ENCODE measurements around the gene CAPN14. TPM values are rescaled to one million over a fixed set of nuclear protein-coding genes. Genes with fewer than 3 reads are reported as not detected.

The CAPN14 gene, protein sequence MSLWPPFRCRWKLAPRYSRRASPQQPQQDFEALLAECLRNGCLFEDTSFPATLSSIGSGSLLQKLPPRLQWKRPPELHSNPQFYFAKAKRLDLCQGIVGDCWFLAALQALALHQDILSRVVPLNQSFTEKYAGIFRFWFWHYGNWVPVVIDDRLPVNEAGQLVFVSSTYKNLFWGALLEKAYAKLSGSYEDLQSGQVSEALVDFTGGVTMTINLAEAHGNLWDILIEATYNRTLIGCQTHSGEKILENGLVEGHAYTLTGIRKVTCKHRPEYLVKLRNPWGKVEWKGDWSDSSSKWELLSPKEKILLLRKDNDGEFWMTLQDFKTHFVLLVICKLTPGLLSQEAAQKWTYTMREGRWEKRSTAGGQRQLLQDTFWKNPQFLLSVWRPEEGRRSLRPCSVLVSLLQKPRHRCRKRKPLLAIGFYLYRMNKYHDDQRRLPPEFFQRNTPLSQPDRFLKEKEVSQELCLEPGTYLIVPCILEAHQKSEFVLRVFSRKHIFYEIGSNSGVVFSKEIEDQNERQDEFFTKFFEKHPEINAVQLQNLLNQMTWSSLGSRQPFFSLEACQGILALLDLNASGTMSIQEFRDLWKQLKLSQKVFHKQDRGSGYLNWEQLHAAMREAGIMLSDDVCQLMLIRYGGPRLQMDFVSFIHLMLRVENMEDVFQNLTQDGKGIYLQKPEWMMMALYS
- total RNA-seq (under 1 TPM in 5 of 9 donors, not detected in 4; 0.10 to 0.28 (median 0.11) TPM), polyA plus RNA-seq (under 1 TPM in 2 of 3 donors, not detected in 1; 0.10 to 0.16 TPM)
- long read RNA-seq, donor 1: 0 reads
- long read RNA-seq, donor 2: 0 reads
- long read RNA-seq, donor 3: 0 reads
- long read RNA-seq, donor 4: 0 reads
- long read RNA-seq, donor 5: 0 reads
- long read RNA-seq, donor 6: 0 reads
- long read RNA-seq, donor 7: 0 reads
- long read RNA-seq, donor 8: 0 reads
- long read RNA-seq, donor 9: 0 reads
- long read RNA-seq, donor 10: 0 reads

DNA sequence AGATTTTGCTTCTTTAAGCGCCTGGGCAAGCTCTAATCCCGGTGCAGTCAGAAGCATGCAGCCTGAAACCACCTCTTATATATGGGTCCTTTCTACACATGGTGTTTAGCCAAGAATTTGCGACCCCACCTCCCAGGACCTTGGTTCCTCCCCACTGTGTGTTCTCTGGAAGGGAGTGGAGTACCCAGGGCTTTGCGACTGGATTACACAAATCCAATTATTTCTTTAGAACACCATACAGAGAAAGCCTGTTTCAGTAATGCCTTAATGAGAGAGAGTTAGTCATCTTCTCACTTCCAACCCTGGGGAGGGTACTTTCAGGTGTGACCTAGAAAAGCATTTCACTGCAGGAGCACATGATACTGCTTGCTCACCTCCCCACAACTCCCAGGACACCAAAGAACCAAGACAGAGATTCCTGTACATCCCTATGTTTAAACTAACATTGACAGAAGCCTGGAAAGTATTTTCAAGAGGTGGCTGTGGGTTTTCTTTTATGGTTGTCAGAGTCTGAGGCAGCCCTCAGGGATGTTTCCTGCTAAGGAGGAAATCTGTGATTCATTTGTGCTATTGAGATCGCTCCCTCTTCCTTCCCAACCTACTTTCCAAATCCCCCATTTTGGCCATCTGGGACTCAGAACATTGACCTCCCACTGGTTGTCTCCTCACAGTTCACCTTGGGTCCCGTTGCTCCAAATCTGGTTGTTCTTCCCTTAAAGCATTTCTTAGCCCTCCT, at the start of gene CAPN14:
CAPN14 (minus strand) TSS at position 51 of the 736 bp plus-strand sequence. CDS start 12,068 bp downstream, outside the sequence.
- H3K4me1 ChIP-seq (replicated peaks in 1 of 2): no peaks in the 10 kb centered on the region
- no peak within 1 kb of the TSS for H3K4me3 ChIP-seq
- intact Hi-C loops (cut with DNase I): no loop called here
- no peak for TF ChIP-seq POLR2A (IDR thresholded peaks at IDR 0.05)
- TF ChIP-seq, protein P1, sequence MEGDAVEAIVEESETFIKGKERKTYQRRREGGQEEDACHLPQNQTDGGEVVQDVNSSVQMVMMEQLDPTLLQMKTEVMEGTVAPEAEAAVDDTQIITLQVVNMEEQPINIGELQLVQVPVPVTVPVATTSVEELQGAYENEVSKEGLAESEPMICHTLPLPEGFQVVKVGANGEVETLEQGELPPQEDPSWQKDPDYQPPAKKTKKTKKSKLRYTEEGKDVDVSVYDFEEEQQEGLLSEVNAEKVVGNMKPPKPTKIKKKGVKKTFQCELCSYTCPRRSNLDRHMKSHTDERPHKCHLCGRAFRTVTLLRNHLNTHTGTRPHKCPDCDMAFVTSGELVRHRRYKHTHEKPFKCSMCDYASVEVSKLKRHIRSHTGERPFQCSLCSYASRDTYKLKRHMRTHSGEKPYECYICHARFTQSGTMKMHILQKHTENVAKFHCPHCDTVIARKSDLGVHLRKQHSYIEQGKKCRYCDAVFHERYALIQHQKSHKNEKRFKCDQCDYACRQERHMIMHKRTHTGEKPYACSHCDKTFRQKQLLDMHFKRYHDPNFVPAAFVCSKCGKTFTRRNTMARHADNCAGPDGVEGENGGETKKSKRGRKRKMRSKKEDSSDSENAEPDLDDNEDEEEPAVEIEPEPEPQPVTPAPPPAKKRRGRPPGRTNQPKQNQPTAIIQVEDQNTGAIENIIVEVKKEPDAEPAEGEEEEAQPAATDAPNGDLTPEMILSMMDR (IDR thresholded peaks at IDR 0.05): no peak
- no peak for DNase-seq
- WGBS, 4 donors: 60 to 84% (median 74%) methylated on average over 6 of the region's 6 CpGs
- H3K27ac ChIP-seq: no peak within 1 kb of the TSS
- no peaks in the 10 kb centered on the region for H3K36me3 ChIP-seq (replicated peaks in 1 of 2)
- no peaks in the 10 kb centered on the region for H3K9me3 ChIP-seq (replicated peaks in 1 of 3)
- no peaks in the 10 kb centered on the region for H3K27me3 ChIP-seq

DNA sequence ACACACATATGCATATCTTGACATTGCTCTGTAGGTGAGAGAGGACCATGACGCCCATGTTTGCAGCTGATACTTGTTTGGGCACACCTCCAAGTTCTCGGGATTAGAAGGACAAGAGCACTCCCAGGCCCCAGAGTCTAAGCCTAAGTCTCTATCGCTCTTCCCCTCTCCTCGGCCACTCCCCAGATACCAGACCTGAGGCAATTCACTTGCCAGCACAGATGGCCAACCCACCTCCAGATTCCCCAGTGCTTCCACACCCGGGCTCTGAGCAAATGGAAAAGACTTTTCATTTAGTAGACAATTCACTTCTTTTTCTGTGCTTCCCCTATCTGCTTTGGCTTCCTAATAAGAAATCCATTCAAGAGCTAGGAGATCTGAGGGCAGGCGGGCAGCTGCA, 49.5 kb upstream of the CAPN14 start:
- no peaks in the 10 kb centered on the region for H3K9me3 ChIP-seq (replicated peaks in 1 of 3)
- DNase-seq: no peak
- H3K36me3 ChIP-seq (replicated peaks in 1 of 2): peaks cover 0 to 10% of the 10 kb centered on the region in 2 donors
- intact Hi-C loops (cut with DNase I): no loop called here
- H3K27me3 ChIP-seq: no peaks in the 10 kb centered on the region
- no peak overlapping the region for H3K27ac ChIP-seq
- H3K4me3 ChIP-seq: no peak overlapping the region
- H3K4me1 ChIP-seq (replicated peaks in 1 of 2): no peaks in the 10 kb centered on the region
- TF ChIP-seq, protein P1 (IDR thresholded peaks at IDR 0.05): no peak
- no peak for TF ChIP-seq POLR2A (IDR thresholded peaks at IDR 0.05)
- WGBS, 4 donors: 73 to 78% (median 77%) methylated on average over 5 to 6 of the region's 6 CpGs

DNA sequence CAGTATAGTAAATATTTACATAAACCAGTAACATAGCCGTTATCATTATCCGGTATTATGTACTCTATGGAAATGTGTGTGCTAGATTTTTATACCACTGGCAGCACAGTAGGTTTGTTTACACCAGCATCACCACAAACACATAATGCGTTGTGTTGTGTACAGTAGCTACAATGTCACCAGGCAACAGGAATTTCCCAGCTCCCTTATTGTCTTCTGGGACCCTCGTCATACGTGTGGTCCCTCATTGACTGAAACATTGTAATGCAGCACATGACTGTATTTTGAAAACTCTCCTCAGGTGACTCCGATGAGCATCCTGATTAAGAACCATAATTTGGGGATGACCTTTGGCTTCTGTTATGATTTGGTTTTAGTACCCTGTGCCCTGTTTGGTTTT, 47.9 kb upstream of the CAPN14 start:
- Histone ChIP-seq H3K9me3 (replicated peaks in 1 of 3) (no peaks in the 10 kb centered on the region), H3K27me3 (no peaks in the 10 kb centered on the region), H3K4me3 (no peak overlapping the region), H3K4me1 (replicated peaks in 1 of 2) (no peaks in the 10 kb centered on the region), H3K36me3 (replicated peaks in 1 of 2) (peaks cover 0 to 23% of the 10 kb centered on the region in 2 donors), H3K27ac (no peak overlapping the region)
- 87 to 96% (median 91%) methylated on average over 6 of the region's 6 CpGs for WGBS, 4 donors
- no peak for TF ChIP-seq POLR2A (IDR thresholded peaks at IDR 0.05)
- TF ChIP-seq, protein P1 (IDR thresholded peaks at IDR 0.05): no peak
- intact Hi-C loops (cut with DNase I): no loop called here
- DNase-seq: no peak

Data from adrenal gland (tissue), 19 donors.